GM18951 (cell line): Measurements from ENCODE around the gene NR5A1.

ENCODE experiments used
- POLR2A ChIP-seq: IDR thresholded peaks from 4 replicates; pipeline ENCODE4 v1.6.1; 2011; ENCODE audit warnings: mild to moderate bottlenecking; ENCODE audit not compliant: insufficient read length, insufficient read depth; ENCODE audit errors: extremely low read depth
- in situ Hi-C: fragments of 300-500 bp; cut with MboI; formaldehyde crosslinking; loops from one replicate; pipeline ENCODE4 v1.12.0; 2022; ENCODE audit warnings: low sequenced_read_pairs, mixed read lengths, inconsistent platforms; ENCODE audit not compliant: unreplicated experiment

NR5A1 gene

GRCh38 chr9:124527781-124528180 is 20.6 kb upstream of the NR5A1 start:
- TF ChIP-seq POLR2A, result no peak
- in situ Hi-C loops, result no loop called here

GRCh38 chr9:124526174-124526573 is 19.0 kb upstream of the NR5A1 start:
- in situ Hi-C loops, result no loop called here

GRCh38 chr9:124522121-124523098 is 15.2 kb upstream of the NR5A1 start:
- TF ChIP-seq POLR2A, result no peak
- in situ Hi-C loops, result no loop called here

More at GRCh38 chr9:124526174-124526573, 19.0 kb upstream of the NR5A1 start:
- no peak for TF ChIP-seq POLR2A

GRCh38 chr9:124521142-124521541 is 13.9 kb upstream of the NR5A1 start:
- in situ Hi-C loops, result no loop called here
- no peak for TF ChIP-seq POLR2A

GRCh38 chr9:124520206-124520596 is 13.0 kb upstream of the NR5A1 start:
- TF ChIP-seq POLR2A, result no peak
- in situ Hi-C loops, result no loop called here

GRCh38 chr9:124518116-124518515 is 10.9 kb upstream of the NR5A1 start:
- TF ChIP-seq POLR2A, result no peak
- in situ Hi-C loops, result no loop called here

- TF ChIP-seq POLR2A, result no peak
- in situ Hi-C loops, result no loop called here
Measured at GRCh38 chr9:124517600-124517999, 10.4 kb upstream of the NR5A1 start.

- in situ Hi-C loops, result no loop called here
- TF ChIP-seq POLR2A, result no peak
Measured at GRCh38 chr9:124514874-124515273, 7.7 kb upstream of the NR5A1 start.

GRCh38 chr9:124514125-124514524 is 6.9 kb upstream of the NR5A1 start:
- in situ Hi-C loops, result no loop called here
- no peak for TF ChIP-seq POLR2A

GRCh38 chr9:124513376-124513994 is 6.3 kb upstream of the NR5A1 start:
- in situ Hi-C loops, result no loop called here

GRCh38 chr9:124512806-124513204 is 5.6 kb upstream of the NR5A1 start:
- in situ Hi-C loops, result no loop called here
- TF ChIP-seq POLR2A, result no peak

More at GRCh38 chr9:124513376-124513994, 6.3 kb upstream of the NR5A1 start:
- no peak for TF ChIP-seq POLR2A

GRCh38 chr9:124511891-124512805 is 4.9 kb upstream of the NR5A1 start:
- no peak for TF ChIP-seq POLR2A
- in situ Hi-C loops, result no loop called here

- TF ChIP-seq POLR2A, result no peak
- in situ Hi-C loops, result no loop called here
Measured at GRCh38 chr9:124511426-124511840, 4.2 kb upstream of the NR5A1 start.
